Type B pancreatic cell (in vitro differentiated cells): Measurements from ENCODE around the gene GYPE. TPM values are rescaled to one million over a fixed set of nuclear protein-coding genes. Genes with fewer than 3 reads are reported as not detected.
"Not testable (repeated sequence)": the region's sequence is repeated elsewhere in the genome, so short reads cannot be mapped to it uniquely, and the experiment has no call there.

ENCODE experiments used
- DNase-seq: peaks from one replicate; pipeline ENCODE4 v3.0.0; 2021; ENCODE audit warnings: mixed read lengths; ENCODE audit not compliant: unreplicated experiment; ENCODE audit errors: extremely low spot score
- H3K27ac Mint-ChIP-seq: 2 replicates; pipeline ENCODE4 v1.8.0; 2021; ENCODE audit warnings: mild to moderate bottlenecking, mixed read lengths
- H3K27me3 Mint-ChIP-seq: 2 replicates; pipeline ENCODE4 v1.8.0; 2021; ENCODE audit warnings: mixed read lengths
- H3K36me3 Mint-ChIP-seq: 2 replicates; pipeline ENCODE4 v1.8.0; 2021; ENCODE audit warnings: mixed read lengths
- H3K4me1 Mint-ChIP-seq: one replicate; pipeline ENCODE4 v1.8.0; 2021; ENCODE audit warnings: mixed read lengths; ENCODE audit not compliant: unreplicated experiment
- H3K4me3 Mint-ChIP-seq: 2 replicates; pipeline ENCODE4 v1.8.0; 2021; ENCODE audit warnings: mild to moderate bottlenecking, mixed read lengths
- H3K9me3 Mint-ChIP-seq: 2 replicates; pipeline ENCODE4 v1.8.0; 2021; ENCODE audit warnings: mixed read lengths
- CTCF ChIP-seq: fragments of 200-600 bp; sonication (generic); conservative IDR thresholded peaks from 2 replicates; pipeline ENCODE4 v1.5.0; 2021; ENCODE audit warnings: antibody characterized with exemption, mild to moderate bottlenecking
- total RNA-seq: library from RNA; stranded (reverse); gene quantifications from 2 replicates; pipeline ENCODE4 v1.2.1, GENCODE V29; 2021; ENCODE audit warnings: low replicate concordance

Gene GYPE
- total RNA-seq, 1 donor from 2014 or later = not detected

GRCh38 chr4:143910906-143911305 is 5.5 kb upstream of the GYPE start:
- H3K27ac Mint-ChIP-seq, H3K36me3 Mint-ChIP-seq, H3K9me3 Mint-ChIP-seq, H3K4me3 Mint-ChIP-seq, DNase-seq, H3K4me1 Mint-ChIP-seq: not testable (repeated sequence)
- H3K27me3 Mint-ChIP-seq = peaks cover 11% of the 10 kb centered on the region

GRCh38 chr4:143907811-143908210 is 2.5 kb upstream of the GYPE start:
- not testable (repeated sequence) for DNase-seq, H3K4me1 Mint-ChIP-seq, H3K27ac Mint-ChIP-seq, H3K9me3 Mint-ChIP-seq, H3K4me3 Mint-ChIP-seq, H3K36me3 Mint-ChIP-seq
- peaks cover 15% of the 10 kb centered on the region for H3K27me3 Mint-ChIP-seq
- peak; percentile 68 for TF ChIP-seq CTCF

GRCh38 chr4:143904431-143904830 is 928 bp downstream of the GYPE start:
- DNase-seq, H3K36me3 Mint-ChIP-seq, H3K9me3 Mint-ChIP-seq, H3K27ac Mint-ChIP-seq, H3K4me1 Mint-ChIP-seq, H3K4me3 Mint-ChIP-seq: not testable (repeated sequence)
- peaks cover 13% of the 10 kb centered on the region for H3K27me3 Mint-ChIP-seq

- not testable (repeated sequence) for H3K27ac Mint-ChIP-seq, H3K36me3 Mint-ChIP-seq, H3K9me3 Mint-ChIP-seq, DNase-seq, H3K4me3 Mint-ChIP-seq, H3K27me3 Mint-ChIP-seq, H3K4me1 Mint-ChIP-seq
Observed at GRCh38 chr4:143890323-143890722, 15.0 kb downstream of the GYPE start.

GRCh38 chr4:143888189-143888588 is 17.2 kb downstream of the GYPE start:
- H3K4me1 Mint-ChIP-seq, H3K4me3 Mint-ChIP-seq, H3K9me3 Mint-ChIP-seq, H3K27me3 Mint-ChIP-seq, DNase-seq, H3K36me3 Mint-ChIP-seq, H3K27ac Mint-ChIP-seq: not testable (repeated sequence)

- not testable (repeated sequence) for H3K36me3 Mint-ChIP-seq, H3K27ac Mint-ChIP-seq, H3K4me1 Mint-ChIP-seq, DNase-seq, H3K9me3 Mint-ChIP-seq, H3K27me3 Mint-ChIP-seq, H3K4me3 Mint-ChIP-seq
Observed at GRCh38 chr4:143884965-143885364, 20.4 kb downstream of the GYPE start.

GRCh38 chr4:143883529-143883928 is 21.8 kb downstream of the GYPE start:
- Mint-ChIP-seq H3K36me3 (no peaks in the 10 kb centered on the region), H3K27me3 (peaks cover 6% of the 10 kb centered on the region), H3K27ac (no peak overlapping the region), H3K9me3 (no peaks in the 10 kb centered on the region), H3K4me1 (no peaks in the 10 kb centered on the region), H3K4me3 (no peak overlapping the region)
- TF ChIP-seq CTCF = no peak
- no peak for DNase-seq

- Mint-ChIP-seq H3K4me3 (no peak overlapping the region), H3K9me3 (no peaks in the 10 kb centered on the region), H3K4me1 (no peaks in the 10 kb centered on the region), H3K27me3 (peaks cover 6% of the 10 kb centered on the region), H3K27ac (no peak overlapping the region), H3K36me3 (no peaks in the 10 kb centered on the region)
- DNase-seq = no peak
- no peak for TF ChIP-seq CTCF
Observed at GRCh38 chr4:143882892-143883291, 22.5 kb downstream of the GYPE start.

- H3K27ac Mint-ChIP-seq, DNase-seq, H3K4me1 Mint-ChIP-seq, H3K4me3 Mint-ChIP-seq, H3K27me3 Mint-ChIP-seq, H3K36me3 Mint-ChIP-seq, H3K9me3 Mint-ChIP-seq: not testable (repeated sequence)
Observed at GRCh38 chr4:143879561-143879960, 25.8 kb downstream of the GYPE start.

GRCh38 chr4:143875357-143875756 is 30.0 kb downstream of the GYPE start:
- not testable (repeated sequence) for H3K4me1 Mint-ChIP-seq, H3K27ac Mint-ChIP-seq, DNase-seq, H3K36me3 Mint-ChIP-seq, H3K4me3 Mint-ChIP-seq, H3K9me3 Mint-ChIP-seq, H3K27me3 Mint-ChIP-seq

GRCh38 chr4:143870523-143871268 is 34.7 kb downstream of the GYPE start:
- not testable (repeated sequence) for H3K4me3 Mint-ChIP-seq, H3K4me1 Mint-ChIP-seq

More at GRCh38 chr4:143870523-143871268, 34.7 kb downstream of the GYPE start:
- not testable (repeated sequence) for DNase-seq, H3K9me3 Mint-ChIP-seq, H3K36me3 Mint-ChIP-seq, H3K27ac Mint-ChIP-seq, H3K27me3 Mint-ChIP-seq
